Osteoblast (primary cell): ENCODE data around the gene PARVA. TPM values are rescaled to one million over a fixed set of nuclear protein-coding genes. Genes with fewer than 3 reads are reported as not detected.
A peak's percentile ranks its signal among the peaks of the same experiment; 100 is the strongest.

Experiments
- DNase-seq: peaks from one replicate; pipeline ENCODE4 v3.0.0; 2011; ENCODE audit warnings: low spot score, mixed read lengths; ENCODE audit not compliant: insufficient read length; ENCODE audit errors: missing footprints
- H2AFZ ChIP-seq: 2 replicates; pipeline ENCODE4 v1.6.0; 2011; ENCODE audit warnings: mild to moderate bottlenecking, low read length
- H3K27ac ChIP-seq: 2 replicates; pipeline ENCODE4 v1.5.1; 2011; ENCODE audit warnings: mild to moderate bottlenecking, low read depth, low read length, moderate library complexity
- H3K27me3 ChIP-seq: 2 replicates; pipeline ENCODE4 v1.6.0; 2012; ENCODE audit warnings: mild to moderate bottlenecking, control low read depth, inconsistent platforms, low read length, moderate library complexity; ENCODE audit not compliant: insufficient read depth
- H3K36me3 ChIP-seq: 2 replicates; pipeline ENCODE4 v1.5.1; 2011; ENCODE audit warnings: mild to moderate bottlenecking, low read length, control low read depth, moderate library complexity; ENCODE audit not compliant: insufficient read depth
- H3K4me1 ChIP-seq: 2 replicates; pipeline ENCODE4 v1.5.1; 2011; ENCODE audit warnings: mild to moderate bottlenecking, low read length, control low read depth, moderate library complexity; ENCODE audit not compliant: insufficient read depth
- H3K4me2 ChIP-seq: 2 replicates; pipeline ENCODE4 v1.6.0; 2011; ENCODE audit warnings: mild to moderate bottlenecking, low read length; ENCODE audit not compliant: insufficient read depth
- H3K4me3 ChIP-seq: fragments of 200-600 bp; sonication (generic); 3 replicates; pipeline ENCODE4 v1.5.1; 2012; ENCODE audit warnings: mild to moderate bottlenecking, low read length, inconsistent platforms; ENCODE audit not compliant: insufficient read depth
- H3K79me2 ChIP-seq: 2 replicates; pipeline ENCODE4 v1.6.0; 2012; ENCODE audit warnings: mild to moderate bottlenecking, low read length, control low read depth, inconsistent platforms; ENCODE audit not compliant: insufficient read depth
- H3K9me3 ChIP-seq: 2 replicates; pipeline ENCODE4 v1.5.1; 2011; ENCODE audit warnings: low read depth, low read length, control low read depth
- H4K20me1 ChIP-seq: 2 replicates; pipeline ENCODE4 v1.6.0; 2012; ENCODE audit warnings: mild to moderate bottlenecking, low read length, control low read depth; ENCODE audit not compliant: insufficient read depth
- total RNA-seq: library from RNA; depleted of rRNA; stranded (reverse); fragments of >200 nt; gene quantifications from 2 replicates; pipeline ENCODE4 v1.2.3, GENCODE V29; 2012
- TF ChIP-seq, protein P1 (sequence below): IDR thresholded peaks from 2 replicates; pipeline ENCODE4 v1.5.1; 2011; ENCODE audit warnings: mild to moderate bottlenecking, low read depth, low read length, moderate library complexity; ENCODE audit errors: extremely low read depth

The PARVA gene
- total RNA-seq, 1 donor: 74.9 TPM

DNA sequence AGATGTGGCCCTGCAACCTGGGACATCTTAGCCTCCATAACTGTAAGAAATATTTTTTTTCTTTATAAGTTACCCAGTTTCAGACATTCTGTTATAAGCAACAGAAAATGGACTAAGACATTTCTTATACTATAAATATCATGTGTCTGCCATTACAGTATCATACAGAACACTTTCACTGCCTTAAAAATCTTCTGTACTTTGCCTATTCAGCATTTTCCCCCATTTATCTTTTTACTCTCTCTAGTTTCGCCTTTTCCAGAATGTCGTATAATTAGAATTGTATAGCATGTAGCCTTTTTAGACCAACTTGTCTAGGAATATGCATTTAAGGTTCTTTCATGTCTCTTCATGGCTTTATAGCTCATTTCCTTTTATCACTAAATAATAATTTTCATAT is 88.0 kb downstream of the PARVA start:
- H3K9me3 ChIP-seq: no peaks in the 10 kb centered on the region
- peaks cover 13% of the 10 kb centered on the region for H3K4me1 ChIP-seq
- TF ChIP-seq, protein P1, sequence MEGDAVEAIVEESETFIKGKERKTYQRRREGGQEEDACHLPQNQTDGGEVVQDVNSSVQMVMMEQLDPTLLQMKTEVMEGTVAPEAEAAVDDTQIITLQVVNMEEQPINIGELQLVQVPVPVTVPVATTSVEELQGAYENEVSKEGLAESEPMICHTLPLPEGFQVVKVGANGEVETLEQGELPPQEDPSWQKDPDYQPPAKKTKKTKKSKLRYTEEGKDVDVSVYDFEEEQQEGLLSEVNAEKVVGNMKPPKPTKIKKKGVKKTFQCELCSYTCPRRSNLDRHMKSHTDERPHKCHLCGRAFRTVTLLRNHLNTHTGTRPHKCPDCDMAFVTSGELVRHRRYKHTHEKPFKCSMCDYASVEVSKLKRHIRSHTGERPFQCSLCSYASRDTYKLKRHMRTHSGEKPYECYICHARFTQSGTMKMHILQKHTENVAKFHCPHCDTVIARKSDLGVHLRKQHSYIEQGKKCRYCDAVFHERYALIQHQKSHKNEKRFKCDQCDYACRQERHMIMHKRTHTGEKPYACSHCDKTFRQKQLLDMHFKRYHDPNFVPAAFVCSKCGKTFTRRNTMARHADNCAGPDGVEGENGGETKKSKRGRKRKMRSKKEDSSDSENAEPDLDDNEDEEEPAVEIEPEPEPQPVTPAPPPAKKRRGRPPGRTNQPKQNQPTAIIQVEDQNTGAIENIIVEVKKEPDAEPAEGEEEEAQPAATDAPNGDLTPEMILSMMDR: no peak
- peaks cover 93% of the 10 kb centered on the region for H3K79me2 ChIP-seq
- no peaks in the 10 kb centered on the region for H3K27me3 ChIP-seq
- H3K36me3 ChIP-seq: no peaks in the 10 kb centered on the region
- H2AFZ ChIP-seq: no peak overlapping the region
- no peak overlapping the region for H3K4me2 ChIP-seq
- H4K20me1 ChIP-seq: peaks cover 56% of the 10 kb centered on the region
- DNase-seq: no peak
- no peak overlapping the region for H3K4me3 ChIP-seq
- H3K27ac ChIP-seq: no peak overlapping the region

DNA sequence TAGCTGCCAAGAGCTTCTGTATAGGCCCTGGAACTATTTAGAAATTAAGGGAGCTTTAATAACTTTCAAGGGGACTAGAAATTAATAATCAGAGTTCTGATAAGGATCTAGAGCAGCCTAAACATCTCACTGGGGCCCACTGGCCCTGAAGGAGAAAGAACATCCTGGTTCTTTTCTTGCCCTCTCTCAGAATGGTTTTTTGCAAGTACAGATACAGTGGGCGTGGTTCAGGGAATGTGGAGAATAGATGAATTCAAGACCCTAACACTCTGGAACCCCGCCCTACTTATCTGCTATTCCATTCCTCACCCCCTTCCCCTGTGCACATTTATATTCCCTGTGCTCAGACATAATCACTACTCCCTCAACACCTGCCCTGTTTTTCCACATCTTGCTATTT is 90.2 kb downstream of the PARVA start:
- no peaks in the 10 kb centered on the region for H3K36me3 ChIP-seq
- no peaks in the 10 kb centered on the region for H3K27me3 ChIP-seq
- no peak for DNase-seq
- H3K27ac ChIP-seq: no peak overlapping the region
- TF ChIP-seq, protein P1: no peak
- no peaks in the 10 kb centered on the region for H3K9me3 ChIP-seq
- H3K4me1 ChIP-seq: peaks cover 9% of the 10 kb centered on the region
- H3K4me3 ChIP-seq: no peak overlapping the region
- H2AFZ ChIP-seq: no peak overlapping the region
- no peak overlapping the region for H3K4me2 ChIP-seq
- H3K79me2 ChIP-seq: peaks cover 93% of the 10 kb centered on the region
- peaks cover 62% of the 10 kb centered on the region for H4K20me1 ChIP-seq

DNA sequence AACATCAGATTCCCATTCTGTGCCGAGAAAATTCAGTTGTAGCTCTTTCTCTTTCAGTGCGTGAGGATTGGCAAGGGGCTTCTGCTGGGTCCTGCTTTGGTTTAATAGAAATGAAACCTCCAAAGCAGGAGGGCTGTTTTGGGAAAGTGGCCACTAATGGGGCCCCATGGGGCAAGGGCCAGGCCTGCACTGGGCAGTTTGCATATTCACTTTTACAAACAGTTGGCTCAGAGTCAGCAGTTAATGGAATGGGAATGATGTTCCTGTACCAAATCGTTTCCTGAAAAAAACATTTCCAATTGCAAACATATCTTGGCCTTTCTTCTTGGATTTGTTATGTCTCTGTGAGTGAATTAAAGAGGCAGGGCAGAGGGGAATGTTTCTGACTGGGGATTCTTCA is 92.1 kb downstream of the PARVA start:
- peak overlapping the region; percentile 23 for H3K4me3 ChIP-seq
- H3K79me2 ChIP-seq: peaks cover 97% of the 10 kb centered on the region
- H3K36me3 ChIP-seq: peaks cover 9% of the 10 kb centered on the region
- H2AFZ ChIP-seq: no peak overlapping the region
- TF ChIP-seq, protein P1: no peak
- DNase-seq: peak; percentile 80
- no peaks in the 10 kb centered on the region for H3K27me3 ChIP-seq
- peak overlapping the region; percentile 58 for H3K4me2 ChIP-seq
- H4K20me1 ChIP-seq: peaks cover 62% of the 10 kb centered on the region
- peaks cover 9% of the 10 kb centered on the region for H3K4me1 ChIP-seq
- peak overlapping the region; percentile 4 for H3K27ac ChIP-seq
- H3K9me3 ChIP-seq: no peaks in the 10 kb centered on the region

DNA sequence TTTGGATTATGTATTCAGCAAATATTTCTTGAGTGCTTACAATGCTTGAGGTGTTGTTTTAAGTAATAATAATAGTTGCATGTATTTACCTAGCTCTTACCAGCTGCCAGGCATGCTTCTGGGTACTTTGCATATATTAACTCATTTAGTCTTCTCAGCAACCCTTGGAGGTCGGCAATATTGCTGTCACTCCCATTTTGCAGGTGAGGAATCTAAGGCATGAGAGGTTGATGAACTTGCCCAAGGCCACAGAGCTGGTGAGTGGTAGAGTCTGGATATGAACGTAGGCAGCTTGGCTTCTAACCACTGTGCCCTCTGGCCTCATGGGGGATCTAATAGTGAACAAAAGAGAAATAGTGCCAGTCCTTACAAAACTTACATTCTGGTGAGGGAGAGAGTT is 92.9 kb downstream of the PARVA start:
- TF ChIP-seq, protein P1: no peak
- Histone ChIP-seq H3K27ac (no peak overlapping the region), H3K4me1 (peaks cover 9% of the 10 kb centered on the region), H2AFZ (no peak overlapping the region), H3K79me2 (peaks cover 91% of the 10 kb centered on the region), H4K20me1 (peaks cover 54% of the 10 kb centered on the region), H3K27me3 (no peaks in the 10 kb centered on the region), H3K4me2 (no peak overlapping the region), H3K9me3 (no peaks in the 10 kb centered on the region), H3K36me3 (peaks cover 17% of the 10 kb centered on the region), H3K4me3 (no peak overlapping the region)
- no peak for DNase-seq
